ENCODE results near the gene HDAC6.
A peak's percentile ranks its signal among the peaks of the same experiment; 100 is the strongest.
"Not testable (repeated sequence)": the region's sequence is repeated elsewhere in the genome, so short reads cannot be mapped to it uniquely, and the experiment has no call there.

The HDAC6 gene

GRCh38 chrX:48826135-48826875 is 24.4 kb downstream of the HDAC6 start, which contains the start of gene ERAS:
ERAS (plus strand) TSS chrX:48826513; CDS start chrX:48829124, 2,611 bp downstream.
- DNase-seq (ENCODE audit: low read depth): no peak

- DNase-seq (ENCODE audit: low read depth): no peak
Observed at GRCh38 chrX:48826876-48827653, 25.2 kb downstream of the HDAC6 start.

GRCh38 chrX:48827654-48827968 is 25.7 kb downstream of the HDAC6 start:
- DNase-seq (ENCODE audit: low read depth): no peak

- DNase-seq (ENCODE audit: low read depth): no peak
Observed at GRCh38 chrX:48829016-48829735, 27.3 kb downstream of the HDAC6 start.

- no peak for DNase-seq (ENCODE audit: low read depth)
Observed at GRCh38 chrX:48831136-48831908, 29.5 kb downstream of the HDAC6 start.

- DNase-seq (ENCODE audit: low read depth): no peak
Observed at GRCh38 chrX:48831909-48832291, 30.0 kb downstream of the HDAC6 start.

- no peak for DNase-seq (ENCODE audit: low read depth)
Observed at GRCh38 chrX:48833542-48834138, 31.8 kb downstream of the HDAC6 start.

- DNase-seq (ENCODE audit: low read depth): no peak
Observed at GRCh38 chrX:48834383-48834709, 32.5 kb downstream of the HDAC6 start.

GRCh38 chrX:48835524-48836329 is 33.9 kb downstream of the HDAC6 start, which contains the start of gene PCSK1N:
PCSK1N (minus strand) TSS chrX:48835610; CDS start chrX:48835532, 78 bp downstream.
- no peak for DNase-seq (ENCODE audit: low read depth)

GRCh38 chrX:48839686-48840085 is 37.8 kb downstream of the HDAC6 start:
- DNase-seq (ENCODE audit: low read depth): no peak

GRCh38 chrX:48848847-48849246 is 47.0 kb downstream of the HDAC6 start:
- DNase-seq (ENCODE audit: low read depth): no peak

- no peak for DNase-seq (ENCODE audit: low read depth)
Observed at GRCh38 chrX:48852857-48853256, 51.0 kb downstream of the HDAC6 start.

- DNase-seq (ENCODE audit: low read depth): not testable (repeated sequence)
Observed at GRCh38 chrX:48853494-48853893, 51.6 kb downstream of the HDAC6 start.

GRCh38 chrX:48854121-48854804 is 52.4 kb downstream of the HDAC6 start:
- DNase-seq (ENCODE audit: low read depth): not testable (repeated sequence)

GRCh38 chrX:48854898-48855297 is 53.0 kb downstream of the HDAC6 start:
- DNase-seq (ENCODE audit: low read depth): no peak

GRCh38 chrX:48864210-48864609 is 62.3 kb downstream of the HDAC6 start:
- DNase-seq (ENCODE audit: low read depth): peak; percentile 15

- DNase-seq (ENCODE audit: low read depth): not testable (repeated sequence)
Observed at GRCh38 chrX:48872017-48872416, 70.2 kb downstream of the HDAC6 start.

Data from GM04503 (cell line).